ENCODE data around the gene TXNDC5. TPM values are rescaled to one million over a fixed set of nuclear protein-coding genes. Genes with fewer than 3 reads are reported as not detected.

Gene TXNDC5
- total RNA-seq, 2 donors from 2014 or later, result 18.0 to 42.5 TPM

DNA sequence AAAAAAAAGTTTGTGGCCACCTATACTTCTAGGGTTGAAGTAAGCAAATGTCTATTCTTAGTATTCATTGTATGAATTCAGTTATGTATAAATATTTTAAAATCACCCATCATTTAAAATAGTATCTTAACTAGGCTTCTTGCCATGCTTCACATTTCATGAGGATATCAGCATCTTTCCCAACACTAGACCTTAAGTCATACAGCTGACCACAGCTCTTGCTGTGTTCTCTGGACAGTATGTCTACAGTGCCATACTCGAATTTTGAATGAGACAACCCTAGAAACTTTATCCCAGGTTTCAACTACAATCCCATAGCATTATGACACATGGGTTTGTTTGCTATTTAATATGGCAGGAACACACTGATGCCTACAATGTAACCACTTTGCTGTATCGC is 5.2 kb downstream of the TXNDC5 start:
- peaks cover 95% of the 10 kb centered on the region for H3K27me3 ChIP-seq (ENCODE audit: control insufficient read depth, insufficient read depth, low read length, poor library complexity, severe bottlenecking)
- no peak overlapping the region for H3K9ac ChIP-seq (ENCODE audit: extremely low read depth, low read length, poor library complexity, severe bottlenecking)

DNA sequence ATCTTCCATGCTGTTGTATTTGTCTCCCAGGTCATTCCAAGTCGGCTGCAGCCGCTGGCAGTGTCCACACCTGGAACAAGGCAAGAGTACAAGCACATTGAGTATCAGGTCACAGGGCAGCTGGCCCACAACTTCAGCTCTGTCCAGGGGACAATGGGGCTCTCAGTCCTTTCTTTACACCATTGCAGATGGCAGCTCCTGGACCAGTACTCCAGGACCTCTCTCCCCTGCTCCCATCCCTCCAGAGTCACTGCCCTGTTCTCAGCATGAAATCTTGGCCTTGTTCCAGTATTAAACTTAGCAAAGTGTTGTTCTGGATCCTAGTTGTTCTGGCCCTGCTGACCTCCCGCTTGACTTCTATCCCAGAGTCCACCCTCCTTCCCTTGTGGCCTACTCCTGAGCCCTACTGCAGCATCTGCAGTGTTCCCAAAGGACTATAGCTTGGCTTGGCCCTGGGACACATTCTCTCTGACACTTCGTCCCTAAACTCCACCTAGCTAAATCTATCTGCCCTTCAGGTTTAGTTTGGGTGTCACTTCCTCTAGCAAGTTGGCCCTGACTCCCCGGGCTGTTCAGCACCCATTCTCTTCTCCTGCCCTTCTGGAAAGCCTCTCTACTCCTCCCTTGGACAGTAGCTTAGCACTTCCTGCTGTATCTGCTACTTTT is 5.8 kb downstream of the TXNDC5 start:
- H3K9me3 ChIP-seq (ENCODE audit: control insufficient read depth, low read length), result no peaks in the 10 kb centered on the region
- H3K4me1 Mint-ChIP-seq, result peaks cover 4% of the 10 kb centered on the region
- H3K9me3 Mint-ChIP-seq, result no peaks in the 10 kb centered on the region
- no peak for DNase-seq
- H3K27ac ChIP-seq (ENCODE audit: low read depth, low read length), result no peak overlapping the region
- H3K36me3 Mint-ChIP-seq (ENCODE audit: low read depth), result peaks cover 45% of the 10 kb centered on the region
- H3K9ac ChIP-seq (ENCODE audit: extremely low read depth, low read length, poor library complexity, severe bottlenecking), result no peak overlapping the region
- 90% methylated on average over 4 to 5 of the region's 5 CpGs for WGBS, 2 experiments (ENCODE audit: insufficient coverage in 1 of 2, insufficient read length in 1 of 2)
- H3K4me3 ChIP-seq (ENCODE audit: low read length), result no peak overlapping the region
- H3K27me3 Mint-ChIP-seq (ENCODE audit: insufficient read depth), result peaks cover 98% of the 10 kb centered on the region
- TF ChIP-seq, protein P1, sequence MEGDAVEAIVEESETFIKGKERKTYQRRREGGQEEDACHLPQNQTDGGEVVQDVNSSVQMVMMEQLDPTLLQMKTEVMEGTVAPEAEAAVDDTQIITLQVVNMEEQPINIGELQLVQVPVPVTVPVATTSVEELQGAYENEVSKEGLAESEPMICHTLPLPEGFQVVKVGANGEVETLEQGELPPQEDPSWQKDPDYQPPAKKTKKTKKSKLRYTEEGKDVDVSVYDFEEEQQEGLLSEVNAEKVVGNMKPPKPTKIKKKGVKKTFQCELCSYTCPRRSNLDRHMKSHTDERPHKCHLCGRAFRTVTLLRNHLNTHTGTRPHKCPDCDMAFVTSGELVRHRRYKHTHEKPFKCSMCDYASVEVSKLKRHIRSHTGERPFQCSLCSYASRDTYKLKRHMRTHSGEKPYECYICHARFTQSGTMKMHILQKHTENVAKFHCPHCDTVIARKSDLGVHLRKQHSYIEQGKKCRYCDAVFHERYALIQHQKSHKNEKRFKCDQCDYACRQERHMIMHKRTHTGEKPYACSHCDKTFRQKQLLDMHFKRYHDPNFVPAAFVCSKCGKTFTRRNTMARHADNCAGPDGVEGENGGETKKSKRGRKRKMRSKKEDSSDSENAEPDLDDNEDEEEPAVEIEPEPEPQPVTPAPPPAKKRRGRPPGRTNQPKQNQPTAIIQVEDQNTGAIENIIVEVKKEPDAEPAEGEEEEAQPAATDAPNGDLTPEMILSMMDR (conservative IDR thresholded peaks at IDR 0.05), result no peak
- peaks cover 100% of the 10 kb centered on the region for H3K27me3 ChIP-seq (ENCODE audit: control insufficient read depth, insufficient read depth, low read length, poor library complexity, severe bottlenecking)
- H3K27ac Mint-ChIP-seq, result no peak overlapping the region
- H3K36me3 ChIP-seq (ENCODE audit: control insufficient read depth, insufficient read depth, low read length), result peaks cover 41% of the 10 kb centered on the region
- no peak overlapping the region for H3K4me3 Mint-ChIP-seq
- H3K4me1 ChIP-seq (ENCODE audit: control insufficient read depth, insufficient read depth, low read length), result no peaks in the 10 kb centered on the region

More for the DNA sequence above, 5.2 kb downstream of the TXNDC5 start:
- H3K4me1 Mint-ChIP-seq, result peaks cover 4% of the 10 kb centered on the region
- Histone ChIP-seq H3K4me1 (ENCODE audit: control insufficient read depth, insufficient read depth, low read length) (no peaks in the 10 kb centered on the region), H3K27ac (ENCODE audit: low read depth, low read length) (no peak overlapping the region), H3K36me3 (ENCODE audit: control insufficient read depth, insufficient read depth, low read length) (peaks cover 38% of the 10 kb centered on the region), H3K4me3 (ENCODE audit: low read length) (no peak overlapping the region), H3K9me3 (ENCODE audit: control insufficient read depth, low read length) (no peaks in the 10 kb centered on the region)
- H3K27me3 Mint-ChIP-seq (ENCODE audit: insufficient read depth), result peaks cover 92% of the 10 kb centered on the region
- TF ChIP-seq, protein P1 (conservative IDR thresholded peaks at IDR 0.05), result no peak
- peaks cover 45% of the 10 kb centered on the region for H3K36me3 Mint-ChIP-seq (ENCODE audit: low read depth)
- H3K9me3 Mint-ChIP-seq, result no peaks in the 10 kb centered on the region
- no peak overlapping the region for H3K27ac Mint-ChIP-seq
- DNase-seq, result no peak
- no peak overlapping the region for H3K4me3 Mint-ChIP-seq
- 76 to 100% methylated on average over 1 to 2 of the region's 2 CpGs for WGBS, 2 experiments (ENCODE audit: insufficient coverage in 1 of 2, insufficient read length in 1 of 2)

DNA sequence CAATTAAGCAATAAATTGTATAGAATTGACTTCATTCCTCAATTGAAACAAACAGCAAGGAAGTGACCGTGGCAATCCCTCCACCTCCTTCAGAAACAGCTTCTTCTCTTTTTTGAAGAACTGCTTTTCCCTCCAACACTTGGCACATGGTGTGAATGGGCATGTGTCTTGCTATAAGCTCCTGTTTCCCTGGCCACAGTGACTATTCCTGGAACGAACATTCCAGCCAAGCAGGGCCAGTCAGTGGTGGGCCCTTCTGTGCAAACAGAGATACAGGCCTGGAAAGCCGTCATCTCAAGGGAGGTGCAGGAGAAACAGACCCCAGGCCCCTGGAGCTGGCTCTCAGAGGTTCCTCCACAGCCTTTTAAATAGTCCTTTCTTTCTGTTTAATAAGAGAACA is 6.9 kb downstream of the TXNDC5 start:
- Histone ChIP-seq H3K9me3 (ENCODE audit: control insufficient read depth, low read length) (no peaks in the 10 kb centered on the region), H3K27ac (ENCODE audit: low read depth, low read length) (no peak overlapping the region), H3K4me1 (ENCODE audit: control insufficient read depth, insufficient read depth, low read length) (no peaks in the 10 kb centered on the region), H3K9ac (ENCODE audit: extremely low read depth, low read length, poor library complexity, severe bottlenecking) (no peak overlapping the region), H3K4me3 (ENCODE audit: low read length) (no peak overlapping the region), H3K36me3 (ENCODE audit: control insufficient read depth, insufficient read depth, low read length) (peaks cover 43% of the 10 kb centered on the region), H3K27me3 (ENCODE audit: control insufficient read depth, insufficient read depth, low read length, poor library complexity, severe bottlenecking) (peaks cover 93% of the 10 kb centered on the region)
- no peak overlapping the region for H3K4me3 Mint-ChIP-seq
- DNase-seq, result no peak
- no peaks in the 10 kb centered on the region for H3K9me3 Mint-ChIP-seq
- peaks cover 94% of the 10 kb centered on the region for H3K27me3 Mint-ChIP-seq (ENCODE audit: insufficient read depth)
- 94 to 100% methylated on average over 2 to 3 of the region's 3 CpGs for WGBS, 2 experiments (ENCODE audit: insufficient coverage in 1 of 2, insufficient read length in 1 of 2)
- H3K4me1 Mint-ChIP-seq, result no peaks in the 10 kb centered on the region
- no peak overlapping the region for H3K27ac Mint-ChIP-seq
- peaks cover 48% of the 10 kb centered on the region for H3K36me3 Mint-ChIP-seq (ENCODE audit: low read depth)
- TF ChIP-seq, protein P1 (conservative IDR thresholded peaks at IDR 0.05), result no peak
